Uterus (tissue), 4 donors: ENCODE measurements around the gene EEF1AKMT2. TPM values are rescaled to one million over a fixed set of nuclear protein-coding genes. Genes with fewer than 3 reads are reported as not detected.

Experiments
- DNase-seq, 2 donors: peaks; one replicate each; pipeline ENCODE4 v3.0.0-alpha.2; 2019 to 2020
- H3K27ac ChIP-seq, 2 donors: fragments of 200-600 bp; sonication (generic); 1 replicate in 1 of 2; 2 replicates in 1 of 2; pipeline ENCODE4 v1.5.1; 2016 to 2018
- H3K27me3 ChIP-seq, 2 donors: fragments of 200-600 bp; sonication (generic); one replicate each; pipeline ENCODE4 v1.5.1; 2018 to 2019; ENCODE audit warnings: control low read depth in 1 of 2
- H3K36me3 ChIP-seq, 2 donors: fragments of 200-600 bp; sonication (generic); one replicate each; pipeline ENCODE4 v1.5.1; 2019; ENCODE audit warnings: control low read depth in 1 of 2
- H3K4me1 ChIP-seq, 2 donors: fragments of 200-600 bp; sonication (generic); one replicate each; pipeline ENCODE4 v1.5.1; 2018 to 2019; ENCODE audit warnings: control low read depth in 1 of 2
- H3K4me3 ChIP-seq, 2 donors: fragments of 200-600 bp; sonication (generic); 1 replicate in 1 of 2; 2 replicates in 1 of 2; pipeline ENCODE4 v1.5.1; 2018 to 2019; ENCODE audit warnings: mild to moderate bottlenecking in 1 of 2
- H3K9me3 ChIP-seq, 2 donors: fragments of 200-600 bp; sonication (generic); one replicate each; pipeline ENCODE4 v1.5.1; 2019; ENCODE audit warnings: control low read depth in 1 of 2
- POLR2A ChIP-seq, 2 donors: fragments of 450-650 bp; IDR thresholded peaks; one replicate each; pipeline ENCODE4 v1.6.1; 2016; ENCODE audit warnings: antibody characterized with exemption in 2 of 2, mild to moderate bottlenecking in 1 of 2, moderate library complexity in 1 of 2
- intact Hi-C: fragments of 100-400 bp; cut with DNase I; formaldehyde crosslinking; loops from one replicate; pipeline ENCODE4 v1.15.1; 2023; ENCODE audit warnings: low total_unique reads
- total RNA-seq, 4 donors: library from RNA; depleted of rRNA in 3 of 4; stranded (reverse); fragments of >200 nt in 3 of 4; gene quantifications; one replicate each; pipeline versions ENCODE4 v1.1.0 to v1.2.4, GENCODE V29; 2014 to 2023
- TF ChIP-seq, protein P1 (sequence below), 4 experiments: fragments of 200-600 bp in 2 of 4; fragments of 450-650 bp in 2 of 4; sonication (generic) in 2 of 4; IDR thresholded peaks; one replicate each; pipeline ENCODE4 v1.5.1; 2016 to 2019; ENCODE audit warnings: antibody characterized with exemption in 4 of 4, mild to moderate bottlenecking in 2 of 4, moderate library complexity in 1 of 4
- donor health status: DM: yes; HTN: yes; CAD: no.

The EEF1AKMT2 gene
- total RNA-seq, 4 donors from 2014 or later, result 17.9 to 60.6 (median 40.7) TPM

DNA sequence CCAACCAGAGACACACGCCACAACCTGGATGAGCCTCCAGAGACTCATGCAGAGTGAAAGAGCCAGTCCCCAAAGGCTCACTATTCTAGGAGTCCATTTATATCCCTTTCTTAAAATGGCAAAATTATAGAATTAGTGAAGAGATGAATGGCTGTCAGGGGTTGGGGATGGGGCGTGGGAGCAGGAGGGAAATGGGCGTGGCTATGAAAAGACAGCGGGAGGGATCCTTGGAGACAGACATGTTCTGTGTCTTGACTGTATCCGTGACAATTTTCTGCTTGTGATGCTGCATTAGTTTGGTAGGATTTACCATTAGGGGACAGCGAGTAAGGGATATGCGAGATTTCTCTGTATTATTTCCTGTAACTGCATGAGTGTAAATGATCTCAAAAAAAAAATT, 80.5 kb downstream of the EEF1AKMT2 start:
- no peaks in the 10 kb centered on the region for H3K27me3 ChIP-seq
- peak overlapping the region; percentile 84 to 92 for H3K27ac ChIP-seq
- H3K4me1 ChIP-seq, result peaks cover 31 to 63% of the 10 kb centered on the region in 2 donors
- no peaks in the 10 kb centered on the region for H3K9me3 ChIP-seq
- H3K36me3 ChIP-seq, result no peaks in the 10 kb centered on the region
- no peak for TF ChIP-seq POLR2A (IDR thresholded peaks at IDR 0.05)
- TF ChIP-seq, protein P1, sequence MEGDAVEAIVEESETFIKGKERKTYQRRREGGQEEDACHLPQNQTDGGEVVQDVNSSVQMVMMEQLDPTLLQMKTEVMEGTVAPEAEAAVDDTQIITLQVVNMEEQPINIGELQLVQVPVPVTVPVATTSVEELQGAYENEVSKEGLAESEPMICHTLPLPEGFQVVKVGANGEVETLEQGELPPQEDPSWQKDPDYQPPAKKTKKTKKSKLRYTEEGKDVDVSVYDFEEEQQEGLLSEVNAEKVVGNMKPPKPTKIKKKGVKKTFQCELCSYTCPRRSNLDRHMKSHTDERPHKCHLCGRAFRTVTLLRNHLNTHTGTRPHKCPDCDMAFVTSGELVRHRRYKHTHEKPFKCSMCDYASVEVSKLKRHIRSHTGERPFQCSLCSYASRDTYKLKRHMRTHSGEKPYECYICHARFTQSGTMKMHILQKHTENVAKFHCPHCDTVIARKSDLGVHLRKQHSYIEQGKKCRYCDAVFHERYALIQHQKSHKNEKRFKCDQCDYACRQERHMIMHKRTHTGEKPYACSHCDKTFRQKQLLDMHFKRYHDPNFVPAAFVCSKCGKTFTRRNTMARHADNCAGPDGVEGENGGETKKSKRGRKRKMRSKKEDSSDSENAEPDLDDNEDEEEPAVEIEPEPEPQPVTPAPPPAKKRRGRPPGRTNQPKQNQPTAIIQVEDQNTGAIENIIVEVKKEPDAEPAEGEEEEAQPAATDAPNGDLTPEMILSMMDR (IDR thresholded peaks at IDR 0.05), result no peak
- intact Hi-C loops, result no loop called here
- H3K4me3 ChIP-seq, result no peak overlapping the region
- DNase-seq, result no peak

DNA sequence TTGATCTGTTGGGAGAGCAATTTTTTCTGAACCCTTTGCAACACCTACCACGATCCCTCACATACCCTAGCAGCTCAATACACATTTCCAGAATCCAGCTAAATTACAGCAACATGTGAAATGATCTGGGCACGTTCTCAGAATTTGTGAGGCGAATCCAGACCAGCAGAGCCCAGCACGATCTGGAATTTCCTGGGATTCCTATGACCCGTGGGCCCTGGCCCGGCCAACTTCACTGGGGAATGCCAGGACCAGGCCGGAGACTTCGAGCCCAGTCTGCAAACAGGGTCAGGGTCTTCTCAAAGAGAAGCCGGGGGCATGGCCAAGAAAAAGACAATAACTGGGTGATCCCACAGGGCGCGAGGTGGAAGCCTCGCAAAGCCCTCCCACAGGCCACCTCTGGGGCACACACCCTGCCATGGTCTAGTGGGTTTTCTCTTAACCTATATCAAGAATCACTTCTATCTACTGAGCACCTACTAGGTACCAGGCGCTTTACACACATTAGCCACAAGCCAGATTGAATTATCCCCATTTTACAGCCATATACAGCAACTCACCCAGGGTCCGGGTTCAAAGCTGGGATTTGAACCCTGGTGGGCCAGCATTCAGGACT, 81.3 kb downstream of the EEF1AKMT2 start:
- H3K27me3 ChIP-seq, result no peaks in the 10 kb centered on the region
- H3K36me3 ChIP-seq, result no peaks in the 10 kb centered on the region
- H3K27ac ChIP-seq, result peak overlapping the region; percentile 84 to 92
- peaks cover 32 to 58% of the 10 kb centered on the region in 2 donors for H3K4me1 ChIP-seq
- H3K4me3 ChIP-seq, result no peak overlapping the region
- H3K9me3 ChIP-seq, result no peaks in the 10 kb centered on the region
- no peak for TF ChIP-seq POLR2A (IDR thresholded peaks at IDR 0.05)
- TF ChIP-seq, protein P1 (IDR thresholded peaks at IDR 0.05), result no peak
- no peak for DNase-seq
- intact Hi-C loops, result no loop called here

DNA sequence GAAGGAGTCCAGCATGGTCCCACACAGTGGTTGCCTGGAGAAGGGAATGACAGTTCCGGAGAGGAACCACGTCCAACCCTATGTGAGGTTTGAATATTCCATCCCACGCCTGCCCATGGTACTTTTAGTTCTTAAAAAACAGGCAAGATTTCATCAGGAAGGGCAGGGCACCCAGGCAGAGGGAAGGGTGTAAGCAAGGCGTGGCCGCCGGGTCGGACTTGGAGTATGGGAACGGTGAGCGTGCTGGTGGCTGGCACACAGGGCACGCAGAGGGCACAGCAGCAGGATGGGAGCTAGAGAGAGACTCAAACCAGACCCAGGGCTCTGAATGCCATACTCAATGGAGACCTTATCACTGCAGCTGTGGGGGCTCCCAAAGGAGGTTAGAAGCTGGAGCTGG, 81.8 kb downstream of the EEF1AKMT2 start:
- Histone ChIP-seq H3K27ac (peak overlapping the region; percentile 84 to 92), H3K36me3 (no peaks in the 10 kb centered on the region), H3K4me1 (peaks cover 32 to 56% of the 10 kb centered on the region in 2 donors), H3K9me3 (no peaks in the 10 kb centered on the region), H3K4me3 (no peak overlapping the region), H3K27me3 (no peaks in the 10 kb centered on the region)
- TF ChIP-seq, protein P1 (IDR thresholded peaks at IDR 0.05), result no peak
- TF ChIP-seq POLR2A (IDR thresholded peaks at IDR 0.05), result no peak
- intact Hi-C loops, result no loop called here
- peak in 1 of 2 donors; percentile 61 for DNase-seq

DNA sequence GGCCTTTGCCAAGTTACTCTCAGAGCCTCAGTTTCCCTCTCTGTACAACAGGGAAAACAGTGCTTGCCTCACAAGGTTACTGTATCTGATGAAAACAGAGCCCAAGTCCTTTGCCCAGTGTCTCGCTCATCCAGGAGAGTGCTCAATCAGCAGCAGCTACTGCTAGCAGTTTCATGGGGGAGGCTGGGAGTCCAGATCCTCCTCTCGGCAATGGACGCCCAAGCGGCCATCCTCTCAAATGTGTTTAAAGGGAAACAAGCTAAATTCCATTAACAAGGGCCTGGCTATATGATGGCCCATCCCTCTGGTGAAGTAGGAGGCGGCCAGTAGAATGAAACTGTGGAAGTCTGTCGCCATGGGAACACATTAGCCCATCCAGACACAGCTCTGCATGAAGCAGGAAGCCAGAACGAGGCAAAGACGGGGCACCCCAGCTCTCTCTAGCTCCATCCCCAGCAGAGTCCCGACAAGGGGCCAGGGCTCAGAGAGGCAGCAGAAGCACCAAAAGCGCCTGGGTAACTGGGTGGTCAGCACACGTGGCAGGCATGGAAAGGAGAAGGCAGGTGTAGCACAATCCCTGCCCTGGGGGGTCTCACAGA, 82.7 kb downstream of the EEF1AKMT2 start:
- Histone ChIP-seq H3K9me3 (no peaks in the 10 kb centered on the region), H3K27me3 (no peaks in the 10 kb centered on the region), H3K4me3 (no peak overlapping the region), H3K4me1 (peaks cover 38 to 57% of the 10 kb centered on the region in 2 donors), H3K36me3 (no peaks in the 10 kb centered on the region), H3K27ac (peak overlapping the region; percentile 84 to 92)
- DNase-seq, result no peak
- no peak for TF ChIP-seq POLR2A (IDR thresholded peaks at IDR 0.05)
- TF ChIP-seq, protein P1 (IDR thresholded peaks at IDR 0.05), result no peak
- intact Hi-C loops, result no loop called here

DNA sequence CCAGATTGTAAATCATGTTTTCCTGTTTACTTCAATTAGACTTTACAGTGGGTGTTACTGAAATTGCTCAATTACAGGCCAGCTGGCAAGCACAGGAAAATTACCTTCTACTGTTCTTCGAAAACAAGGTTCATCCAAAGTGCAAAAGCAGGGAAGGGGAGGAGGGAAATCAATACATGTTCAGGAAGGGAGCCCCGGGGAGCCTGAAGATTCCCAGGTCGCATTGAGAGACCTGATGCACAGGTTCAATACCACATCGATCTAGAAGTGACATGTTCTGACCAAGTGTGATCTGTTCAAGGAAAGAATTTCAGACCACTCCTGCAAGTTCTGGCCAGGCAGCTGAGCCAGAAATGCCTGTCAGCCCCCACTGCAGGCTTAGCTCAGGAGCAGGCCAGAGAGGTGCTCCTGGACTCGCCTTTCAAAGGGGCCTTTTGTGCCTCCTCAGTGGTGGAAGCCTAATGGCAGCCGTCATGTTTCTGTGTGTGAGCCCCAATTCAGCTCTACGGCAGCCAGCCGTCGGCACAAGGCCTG, 83.4 kb downstream of the EEF1AKMT2 start:
- Histone ChIP-seq H3K36me3 (no peaks in the 10 kb centered on the region), H3K9me3 (no peaks in the 10 kb centered on the region), H3K4me1 (peaks cover 41 to 64% of the 10 kb centered on the region in 2 donors), H3K27ac (peak overlapping the region; percentile 84 to 92), H3K4me3 (no peak overlapping the region), H3K27me3 (no peaks in the 10 kb centered on the region)
- intact Hi-C loops, result no loop called here
- TF ChIP-seq, protein P1 (IDR thresholded peaks at IDR 0.05), result no peak
- TF ChIP-seq POLR2A (IDR thresholded peaks at IDR 0.05), result no peak
- no peak for DNase-seq
